GM18907 (cell line): Measurements from ENCODE around the gene TP53BP1.
A peak's percentile ranks its signal among the peaks of the same experiment; 100 is the strongest.

Experiments used
- ATAC-seq: cut with Tn5 transposase; IDR thresholded peaks from one replicate; pipeline ENCODE4 v1.9.1; 2021; ENCODE audit warnings: mild to moderate bottlenecking, moderate library complexity; ENCODE audit not compliant: unreplicated experiment

The TP53BP1 gene

DNA sequence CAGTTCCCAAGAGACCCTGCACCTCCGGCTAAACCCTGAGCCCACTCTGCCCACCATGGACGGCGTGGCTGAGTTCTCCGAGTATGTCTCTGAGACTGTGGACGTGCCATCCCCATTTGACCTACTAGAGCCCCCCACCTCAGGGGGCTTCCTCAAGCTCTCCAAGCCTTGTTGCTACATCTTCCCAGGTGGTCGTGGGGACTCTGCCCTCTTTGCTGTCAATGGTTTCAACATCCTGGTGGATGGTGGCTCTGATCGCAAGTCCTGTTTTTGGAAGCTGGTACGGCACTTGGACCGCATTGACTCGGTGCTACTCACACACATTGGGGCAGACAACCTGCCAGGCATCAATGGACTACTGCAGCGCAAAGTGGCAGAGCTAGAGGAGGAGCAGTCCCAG lies 28.5 kb upstream of the TP53BP1 start:
- ATAC-seq, result no peak

DNA sequence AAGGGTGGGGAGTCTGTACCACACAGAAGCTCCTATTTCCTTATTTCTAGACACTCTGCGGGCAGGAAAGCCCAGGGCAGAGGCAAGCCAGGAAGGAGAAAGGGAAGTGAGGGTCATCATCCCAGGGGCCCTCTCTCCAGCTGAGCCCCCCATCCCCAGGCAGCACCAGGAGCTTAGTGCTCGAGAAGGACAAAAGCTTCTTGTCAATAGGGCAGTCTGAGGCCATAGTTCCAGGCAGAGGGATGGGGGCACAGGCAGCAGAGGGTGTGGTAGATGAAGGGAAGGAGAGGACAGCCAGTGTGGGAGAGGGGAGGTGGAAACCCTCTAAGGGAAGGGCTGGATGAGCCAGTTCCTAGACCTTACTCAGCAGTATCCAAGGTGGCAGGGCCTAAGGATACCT lies 27.2 kb upstream of the TP53BP1 start:
- ATAC-seq, result no peak

DNA sequence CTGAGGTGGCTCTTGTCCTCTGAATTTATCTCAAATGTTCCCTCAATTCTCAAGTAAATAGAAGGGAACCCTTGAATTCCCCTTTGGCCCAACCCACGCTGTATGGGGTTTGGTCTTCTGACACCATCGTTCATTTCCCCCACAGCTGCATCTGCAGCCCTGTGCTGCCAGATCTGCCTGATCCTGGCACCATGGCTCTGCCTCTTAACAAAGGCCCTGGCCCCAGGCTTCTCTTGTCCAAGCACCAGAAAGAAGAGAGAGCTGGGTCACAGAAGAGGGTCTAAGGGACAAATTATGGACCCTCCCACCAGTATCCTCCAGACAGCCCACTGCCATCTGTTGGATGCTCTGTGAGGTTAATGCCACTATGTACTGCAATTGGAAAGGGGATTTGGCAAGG lies 26.2 kb upstream of the TP53BP1 start:
- no peak for ATAC-seq

DNA sequence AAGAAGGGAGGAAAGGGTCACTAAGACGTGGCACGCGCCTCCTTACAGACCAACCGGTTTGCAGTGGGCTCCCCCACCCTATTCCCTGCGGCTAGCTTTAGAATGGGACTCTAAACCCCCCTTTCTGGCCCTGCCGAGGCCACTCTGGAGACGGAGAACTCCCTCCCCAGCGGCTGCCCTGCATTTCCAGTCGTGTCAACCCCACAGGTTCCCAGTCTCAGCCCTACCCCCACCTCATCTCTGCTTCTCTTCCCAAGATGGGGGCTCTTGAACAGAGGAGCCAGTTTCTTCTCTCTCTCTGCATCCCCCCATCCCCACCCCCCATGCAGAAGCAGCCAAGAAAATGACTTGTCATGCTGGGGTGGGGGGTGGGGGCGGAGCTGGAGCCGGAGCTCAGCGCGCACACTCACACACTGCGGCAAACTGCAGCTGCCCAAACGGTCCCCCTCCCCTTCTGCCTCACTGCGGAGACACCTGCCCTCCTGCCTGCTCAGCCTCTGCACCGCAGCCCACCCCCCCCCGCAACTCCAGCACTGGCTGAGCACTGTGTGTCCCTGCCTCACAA lies 25.3 kb upstream of the TP53BP1 start:
- no peak for ATAC-seq

DNA sequence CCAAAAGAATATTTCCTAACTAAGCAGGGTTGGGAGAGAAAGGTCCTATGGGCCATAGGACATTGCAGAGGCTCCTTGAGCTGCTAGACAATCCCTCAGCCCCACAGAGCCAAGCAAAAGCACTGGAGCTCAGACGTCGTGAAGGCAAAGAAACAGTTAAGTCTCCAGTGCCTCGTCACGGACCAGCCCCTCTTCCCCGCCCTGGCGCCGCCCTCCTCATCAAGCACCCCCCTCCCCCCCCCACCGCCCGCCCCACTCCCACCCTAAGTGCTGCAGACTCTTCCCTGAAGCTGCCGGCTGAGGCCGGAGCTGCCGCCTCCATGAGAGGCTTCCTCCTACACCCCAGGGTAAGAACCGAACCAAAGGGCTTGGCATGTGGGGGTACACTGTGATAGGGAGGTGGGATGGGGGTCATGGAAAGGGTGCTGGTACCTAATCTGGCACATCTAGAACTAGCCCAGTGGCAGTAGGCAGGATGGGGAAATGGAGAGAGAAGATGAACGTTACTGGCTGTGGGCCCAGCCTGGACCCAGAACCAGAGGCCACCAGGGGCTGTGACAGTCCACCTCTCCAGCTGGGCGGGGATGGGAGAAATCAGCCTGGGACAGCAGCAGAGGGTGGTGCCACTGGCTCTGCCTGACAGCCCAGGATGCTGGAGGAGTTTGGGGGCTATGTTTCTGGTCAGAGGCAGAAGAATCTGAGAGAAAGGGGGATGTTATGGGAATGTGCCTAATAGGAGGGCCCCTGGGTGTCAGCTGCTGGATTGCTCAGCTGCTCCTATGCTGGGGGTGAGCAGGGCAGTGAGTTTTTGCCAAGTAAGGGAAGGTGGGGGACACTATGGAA lies 24.6 kb upstream of the TP53BP1 start, which contains the start of gene MAP1A:
Gene MAP1A, plus strand, starts transcription at position 255 of the 843 bp plus-strand sequence. CDS start 3,866 bp downstream, outside the sequence.
- no peak for ATAC-seq

DNA sequence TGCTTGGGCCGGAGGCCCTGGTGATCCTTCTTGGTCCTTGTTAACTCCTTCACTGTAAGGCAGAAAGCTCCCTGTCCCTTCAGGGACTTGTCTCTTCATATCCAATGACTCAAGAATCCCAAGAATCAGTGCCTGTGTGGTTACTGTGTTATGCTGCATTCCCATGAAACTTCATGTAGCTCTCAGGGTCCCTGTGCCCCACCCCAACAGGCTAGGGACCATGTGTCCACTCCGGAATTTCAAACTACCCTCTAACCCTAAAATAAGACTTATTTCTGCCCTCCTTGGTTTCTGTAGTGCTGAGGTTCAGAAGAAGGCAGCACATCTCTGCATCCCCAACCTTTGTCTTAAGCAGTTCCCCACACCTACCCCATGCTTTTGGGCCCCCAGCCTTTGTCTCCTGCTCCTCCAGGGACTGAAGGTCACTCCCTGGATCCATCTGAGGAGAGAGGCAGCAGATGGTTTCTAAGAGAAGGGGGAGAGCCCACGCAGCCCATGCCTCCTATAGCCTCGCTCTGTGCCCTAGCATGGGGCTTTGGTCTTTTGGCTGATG lies 23.9 kb upstream of the TP53BP1 start:
- no peak for ATAC-seq

DNA sequence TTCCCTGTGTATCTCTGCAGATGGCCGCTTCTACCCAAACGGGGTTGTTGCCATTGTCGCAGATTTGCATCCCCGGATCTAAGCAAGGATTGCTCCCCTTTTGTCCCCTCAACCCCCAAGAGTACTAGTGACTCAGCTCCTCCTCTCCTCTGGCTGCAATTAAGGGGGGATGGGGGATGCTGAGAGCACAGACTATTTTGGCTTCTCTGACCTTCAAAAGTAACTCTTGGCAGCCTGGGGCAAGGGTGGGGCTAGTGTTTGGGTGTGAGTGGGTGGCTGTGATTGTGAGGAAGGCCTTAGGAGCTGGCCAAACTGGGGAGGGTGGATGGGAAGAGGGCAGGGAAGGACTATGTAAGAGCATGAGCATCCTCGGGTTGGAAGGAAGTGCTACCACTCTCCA lies 23.2 kb upstream of the TP53BP1 start:
- no peak for ATAC-seq

DNA sequence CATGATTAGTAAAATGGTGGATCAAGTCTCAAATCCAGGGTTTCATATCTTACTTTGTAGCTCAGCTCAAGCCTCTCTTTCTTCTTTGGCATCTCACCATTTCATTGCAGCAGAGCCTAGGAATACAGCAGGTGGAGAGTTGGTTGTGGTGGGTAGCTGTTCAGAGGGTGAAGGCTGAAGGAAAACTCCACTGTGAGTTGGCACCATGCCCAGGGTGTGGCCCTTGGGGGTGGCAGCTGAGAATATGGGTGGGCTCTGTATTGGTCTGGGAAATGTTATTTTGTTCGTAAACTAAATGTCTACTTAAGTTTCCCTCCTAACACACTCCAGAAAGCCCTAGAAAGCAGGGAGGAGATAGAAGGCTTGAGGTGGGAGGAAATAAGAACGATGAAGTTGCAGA lies 22.8 kb upstream of the TP53BP1 start:
- ATAC-seq, result no peak

DNA sequence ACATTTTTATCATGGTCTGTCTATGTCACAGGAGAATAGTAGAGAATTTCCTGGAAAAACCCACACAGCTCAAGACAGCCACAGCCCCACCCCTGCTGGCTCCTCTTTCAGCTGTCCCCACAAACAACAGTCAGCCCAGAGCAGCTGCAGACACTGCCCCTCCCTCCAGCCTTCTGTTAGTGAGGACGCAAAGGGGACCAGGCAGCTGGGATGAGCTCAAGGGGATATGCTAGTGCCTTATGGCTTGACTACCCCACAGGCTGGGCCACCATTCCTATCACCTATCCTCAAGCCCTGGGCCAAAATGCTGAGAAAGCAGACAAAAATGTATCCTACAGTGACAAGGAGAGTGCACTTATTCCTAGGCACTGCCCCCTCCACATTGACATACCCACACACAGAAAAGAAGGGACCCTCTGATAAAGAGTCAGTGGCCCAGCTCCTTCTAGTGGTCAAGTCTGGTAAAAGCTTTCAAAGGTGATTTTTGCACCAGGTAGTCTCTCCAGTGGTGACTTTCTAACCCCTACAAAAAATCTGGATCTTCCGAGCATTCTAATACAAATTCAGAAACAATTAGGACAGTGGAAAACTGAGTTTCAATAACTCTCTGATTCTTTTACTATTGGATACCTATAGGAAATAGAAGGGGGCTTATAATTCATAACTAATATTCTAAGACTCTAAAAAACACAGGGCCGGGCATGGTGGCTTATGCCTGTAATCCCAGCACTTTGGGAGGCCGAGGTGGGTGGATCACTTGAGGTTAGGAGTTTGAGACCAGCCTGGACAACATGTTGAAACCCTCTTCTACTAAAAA lies 21.5 kb upstream of the TP53BP1 start:
- ATAC-seq, result no peak

DNA sequence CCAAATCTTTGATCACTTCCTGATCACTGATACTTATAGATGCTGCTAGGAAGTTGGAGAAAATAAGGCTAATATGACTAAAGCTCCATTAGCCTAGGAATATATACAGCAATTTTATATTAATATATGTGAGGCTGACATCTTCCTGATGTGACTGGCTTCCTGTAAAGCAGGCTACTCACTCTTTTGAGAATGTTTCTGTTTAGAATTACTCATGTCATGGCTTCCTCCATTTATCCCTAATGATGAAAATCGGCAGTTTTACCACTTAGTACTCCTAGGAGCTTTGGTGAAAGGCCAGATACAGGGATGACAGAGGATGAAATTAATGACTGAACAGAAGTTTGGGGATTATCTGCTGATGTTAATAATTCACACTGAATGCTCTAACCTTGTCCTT lies 20.6 kb upstream of the TP53BP1 start:
- no peak for ATAC-seq

DNA sequence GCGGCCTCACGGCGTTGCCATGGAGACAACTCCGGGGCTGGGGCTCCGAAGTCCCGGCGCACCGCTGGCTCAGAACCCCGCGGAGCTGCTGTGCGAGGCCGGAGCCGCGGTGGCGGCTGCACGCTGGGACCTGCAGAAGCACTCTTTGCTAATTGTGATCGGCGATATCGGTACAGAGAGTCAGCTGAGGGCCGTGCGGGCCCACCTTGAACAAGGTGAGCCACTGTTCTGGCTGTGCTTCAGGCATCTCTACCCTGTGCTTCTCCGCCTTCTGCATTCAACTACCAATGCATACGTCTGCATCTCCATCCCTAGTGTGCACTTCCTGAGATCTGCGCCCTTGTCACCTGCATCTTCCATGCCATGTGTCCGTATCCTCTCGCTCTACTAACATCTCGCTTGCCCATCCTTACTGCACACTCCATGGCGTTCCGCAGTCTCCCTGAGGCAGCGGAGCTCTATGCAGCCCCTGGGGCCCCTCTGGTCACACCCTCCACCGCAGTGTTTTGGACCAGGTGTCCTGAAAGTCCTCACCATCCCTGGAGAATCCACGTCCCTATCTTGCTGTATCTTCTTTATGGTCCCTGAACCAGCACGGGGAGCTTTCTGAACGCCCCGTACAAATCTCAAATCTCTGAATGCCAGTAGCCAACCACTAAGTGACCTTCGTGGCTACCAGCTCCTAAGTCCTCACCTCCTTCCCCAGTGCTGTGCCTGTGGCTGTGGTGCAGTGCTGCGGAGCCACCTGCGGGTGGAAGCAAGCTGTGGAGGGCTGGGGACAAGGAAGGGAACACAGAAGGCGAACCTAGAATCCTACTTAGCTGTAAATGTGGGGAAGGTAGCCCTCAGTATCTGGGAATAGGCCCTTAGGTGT lies 18.3 kb upstream of the TP53BP1 start:
- no peak for ATAC-seq

DNA sequence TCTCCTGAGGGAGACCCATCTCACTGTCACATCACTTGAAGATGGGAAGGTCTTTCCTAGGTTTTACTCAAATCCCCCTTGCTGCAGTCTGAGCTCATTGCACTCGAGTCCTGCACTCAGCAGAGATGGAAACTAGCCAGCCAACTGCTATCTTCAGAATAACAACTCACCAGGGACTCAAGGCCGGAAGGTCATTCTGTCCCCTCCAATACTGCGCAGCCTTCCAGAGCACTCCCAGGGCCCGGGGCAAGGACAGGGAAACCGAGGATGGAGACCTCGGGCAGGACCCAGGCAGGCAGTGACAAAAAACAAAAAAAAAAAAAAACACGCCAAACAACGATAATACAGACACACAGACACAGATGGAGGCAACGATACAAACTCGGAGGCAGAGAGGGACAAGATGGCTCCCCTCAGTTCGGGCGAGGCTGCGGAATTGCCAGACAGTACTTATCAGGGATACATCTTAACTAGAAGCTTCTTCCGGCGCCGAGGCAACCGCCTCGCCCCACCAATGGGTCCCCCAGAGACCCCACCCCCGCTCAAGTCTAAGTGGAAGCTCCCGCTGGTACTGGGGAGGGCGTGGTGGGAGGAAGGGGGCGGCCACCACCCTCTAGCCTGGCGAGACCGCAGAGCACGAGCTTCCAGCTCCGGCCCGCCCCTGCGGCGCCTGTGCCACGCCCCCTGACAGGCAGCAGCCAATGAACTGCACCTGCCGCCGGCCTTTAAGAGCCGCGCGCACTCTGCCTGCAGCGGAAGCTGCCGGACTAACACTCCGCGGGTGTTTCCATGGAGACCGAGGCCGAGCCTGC lies 17.4 kb upstream of the TP53BP1 start:
- peak; percentile 96 for ATAC-seq

DNA sequence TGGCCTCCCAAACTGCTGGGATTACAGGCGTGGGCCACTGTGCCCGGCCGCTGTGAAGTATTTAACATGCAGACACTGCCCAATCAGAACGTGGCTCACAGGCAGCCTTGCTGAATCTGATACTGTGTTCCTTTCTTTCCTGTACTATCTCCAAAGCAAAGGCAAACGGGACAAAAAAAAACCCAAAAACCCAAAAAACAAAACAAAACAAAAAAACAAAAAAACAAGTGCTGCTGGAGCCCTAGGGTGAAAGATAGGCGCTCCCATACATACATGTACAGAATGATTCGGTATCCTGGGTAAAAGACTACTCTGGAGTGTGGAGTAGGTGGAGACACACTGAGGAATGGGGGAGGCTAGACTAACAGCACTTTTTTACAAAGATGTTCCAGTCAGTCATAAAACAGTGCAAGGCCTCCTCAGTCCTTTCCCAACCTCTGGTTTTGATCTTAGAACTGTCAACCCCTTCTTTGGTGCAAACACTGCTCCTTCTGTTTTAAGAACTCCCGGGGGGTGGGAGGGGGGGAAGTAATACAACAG lies 16.8 kb upstream of the TP53BP1 start:
- no peak for ATAC-seq

DNA sequence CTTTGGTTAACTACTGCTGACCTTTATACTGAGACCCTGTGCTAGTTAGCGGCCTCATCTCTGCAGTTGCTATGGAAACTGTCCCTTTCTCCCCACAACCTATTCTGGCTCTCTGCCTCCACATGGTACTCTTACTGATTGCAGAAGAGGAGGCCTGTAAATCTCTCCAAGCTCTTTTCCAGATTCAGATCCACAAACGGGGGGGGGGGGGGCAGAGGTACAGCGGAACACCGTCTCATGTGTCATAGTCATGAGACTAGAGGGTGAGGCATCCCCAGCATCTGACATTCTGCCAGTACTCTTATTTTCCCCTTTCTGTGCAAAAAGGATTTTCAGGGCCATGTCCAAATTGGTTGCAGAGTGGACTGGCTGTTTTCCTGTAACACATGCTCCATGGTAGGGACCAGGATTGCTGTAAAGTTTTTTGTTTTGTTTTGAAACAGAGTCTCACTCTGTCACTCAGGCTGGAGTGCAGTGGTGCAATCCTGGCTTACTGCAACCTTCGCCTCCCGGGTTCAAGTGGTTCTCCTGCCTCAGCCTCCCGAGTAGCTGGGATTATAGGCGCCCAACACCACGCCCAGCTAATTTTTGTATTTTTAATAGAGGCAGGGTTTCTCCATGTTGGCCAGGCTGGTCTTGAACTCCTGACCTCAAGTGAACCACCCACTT lies 16.2 kb upstream of the TP53BP1 start:
- ATAC-seq, result no peak

DNA sequence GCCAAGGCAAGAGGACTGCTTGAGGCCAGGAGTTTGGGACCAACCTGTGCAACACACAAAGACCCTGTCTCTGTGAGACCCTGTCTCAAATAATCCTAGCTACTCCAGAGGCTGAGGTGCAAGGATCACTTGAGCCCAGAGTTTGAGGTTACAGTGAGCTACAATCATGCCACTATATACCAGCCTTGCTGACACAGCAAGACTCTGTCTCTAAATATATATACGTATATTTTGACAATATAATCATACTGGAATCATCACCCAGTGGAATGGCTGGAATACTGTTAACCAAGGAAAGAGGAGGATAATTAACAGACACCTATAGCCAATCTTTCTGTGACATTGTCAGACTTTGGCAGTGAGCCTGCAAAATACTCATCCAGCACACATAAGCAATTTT lies 15.5 kb upstream of the TP53BP1 start:
- no peak for ATAC-seq

DNA sequence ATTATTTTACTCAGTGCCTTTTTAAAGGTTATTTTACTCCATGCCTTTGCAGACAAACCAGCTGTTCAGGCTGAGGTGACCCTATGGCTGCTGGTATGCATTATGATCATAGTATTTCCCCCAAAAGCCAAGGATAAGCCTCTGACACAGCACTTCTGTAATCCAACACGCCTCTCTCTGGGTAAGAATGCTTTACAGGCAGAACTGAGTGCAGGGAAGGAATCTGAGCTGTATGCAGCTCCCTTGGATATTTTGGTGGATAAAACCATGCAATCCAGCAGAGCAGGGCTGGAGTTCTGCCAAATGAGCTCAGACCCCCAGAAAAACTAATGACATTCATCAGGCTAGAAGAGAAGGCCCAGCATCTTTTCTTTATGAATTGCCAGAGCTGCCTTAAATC lies 12.8 kb upstream of the TP53BP1 start:
- no peak for ATAC-seq

DNA sequence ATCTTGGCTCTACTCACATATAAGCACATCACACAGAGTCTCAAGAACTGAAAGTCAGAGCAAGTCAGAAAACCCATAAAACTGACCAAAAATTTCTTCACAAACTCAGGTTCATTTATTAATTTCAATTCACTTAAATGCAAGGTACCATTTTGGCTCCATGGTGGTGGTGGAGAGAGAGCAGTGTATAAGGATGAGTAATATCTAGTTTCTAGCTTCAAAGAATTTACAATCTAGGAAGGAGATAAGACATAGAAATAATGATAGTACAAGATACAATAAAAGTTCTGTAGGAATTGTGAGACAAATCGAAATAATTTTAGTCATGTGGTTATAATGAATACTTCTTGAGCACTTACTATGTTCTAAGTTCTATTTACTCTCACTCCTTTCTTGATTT lies 6.7 kb upstream of the TP53BP1 start:
- ATAC-seq, result no peak

DNA sequence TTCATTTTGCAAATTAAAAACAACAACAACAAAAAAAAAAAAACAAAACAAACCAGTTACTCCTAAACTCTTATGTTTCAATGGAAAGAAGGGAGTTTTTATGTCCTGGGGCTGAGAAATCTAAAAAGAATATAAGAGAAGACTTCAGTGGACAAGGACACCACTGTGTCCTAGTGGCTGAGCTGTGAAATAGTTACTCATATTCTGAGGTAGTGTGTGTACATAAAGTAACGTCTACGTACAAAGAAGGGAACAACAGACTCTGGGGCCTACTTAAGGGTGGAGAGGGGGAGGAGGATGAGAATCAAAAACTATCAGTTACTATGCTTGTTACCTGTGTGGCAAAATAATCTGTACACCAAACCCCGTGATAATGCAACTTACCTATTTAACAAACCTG lies 6.0 kb upstream of the TP53BP1 start:
- no peak for ATAC-seq
